GM21529 (cell line): Measurements from ENCODE around the gene CAND2.
A peak's percentile ranks its signal among the peaks of the same experiment; 100 is the strongest.

ENCODE experiments used
- ATAC-seq: cut with Tn5 transposase; IDR thresholded peaks from one replicate; pipeline ENCODE4 v1.9.1; 2021; ENCODE audit not compliant: unreplicated experiment

The CAND2 gene

DNA sequence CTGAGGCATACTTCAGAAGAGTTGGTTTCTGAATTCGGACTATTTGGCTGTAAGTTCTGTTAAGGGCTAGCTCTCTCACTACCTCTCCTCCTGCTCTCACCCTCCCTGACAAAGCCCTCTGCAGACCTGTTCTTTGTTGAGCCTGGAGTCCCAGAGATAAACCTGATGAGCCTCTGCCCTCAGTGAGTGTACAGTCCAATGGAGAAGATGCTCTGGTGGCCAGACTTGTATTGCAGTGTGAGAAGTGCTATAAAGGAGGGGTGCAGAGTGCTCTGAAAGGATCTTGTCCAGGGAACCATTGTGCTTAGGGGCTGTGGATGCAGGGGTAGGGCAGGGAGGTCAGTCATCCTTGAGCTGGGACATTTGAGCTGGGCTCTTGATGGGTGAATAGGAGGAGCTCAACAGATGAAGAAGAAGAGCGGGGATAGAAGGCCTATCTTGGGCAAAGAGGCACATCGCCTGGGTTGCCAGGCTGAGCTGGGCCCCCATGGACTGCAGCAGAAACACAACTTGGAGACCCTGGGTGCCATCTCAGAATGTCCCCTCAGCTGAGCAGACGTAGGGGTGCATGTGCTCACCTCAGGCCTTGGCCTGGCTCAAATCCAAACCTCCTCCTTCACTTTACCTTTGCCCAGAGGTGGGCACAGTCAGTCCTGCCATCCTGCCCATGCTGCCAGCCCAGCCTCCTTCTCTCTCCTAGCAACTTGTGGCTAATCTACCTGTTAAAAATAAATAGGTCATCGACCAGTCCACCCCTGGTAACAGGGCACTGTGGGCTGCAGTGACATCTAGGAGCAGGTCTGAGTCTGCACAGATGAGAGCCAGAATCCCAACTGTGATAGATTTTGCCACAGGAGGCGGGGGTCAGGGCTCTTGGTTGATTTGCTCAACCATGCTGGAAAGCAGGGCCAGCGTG is 3.3 kb downstream of the CAND2 start:
- no peak for ATAC-seq

DNA sequence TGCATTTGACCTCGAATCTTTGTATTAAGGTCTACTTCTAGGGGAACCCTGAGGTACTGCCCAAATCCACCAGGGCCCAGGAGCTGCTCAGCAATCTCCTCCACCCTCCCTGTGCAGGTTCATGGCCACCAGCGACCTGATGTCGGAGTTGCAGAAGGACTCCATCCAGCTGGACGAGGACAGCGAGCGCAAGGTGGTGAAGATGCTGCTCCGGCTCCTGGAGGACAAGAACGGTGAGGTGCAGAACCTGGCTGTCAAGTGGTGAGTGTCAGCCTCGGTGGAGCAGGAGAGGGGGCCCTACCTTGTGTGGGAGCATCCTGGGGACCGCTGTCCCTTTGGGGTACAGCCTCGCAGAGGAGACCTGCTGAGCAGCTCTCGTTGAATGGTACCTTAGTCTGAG is 6.9 kb downstream of the CAND2 start:
- no peak for ATAC-seq

DNA sequence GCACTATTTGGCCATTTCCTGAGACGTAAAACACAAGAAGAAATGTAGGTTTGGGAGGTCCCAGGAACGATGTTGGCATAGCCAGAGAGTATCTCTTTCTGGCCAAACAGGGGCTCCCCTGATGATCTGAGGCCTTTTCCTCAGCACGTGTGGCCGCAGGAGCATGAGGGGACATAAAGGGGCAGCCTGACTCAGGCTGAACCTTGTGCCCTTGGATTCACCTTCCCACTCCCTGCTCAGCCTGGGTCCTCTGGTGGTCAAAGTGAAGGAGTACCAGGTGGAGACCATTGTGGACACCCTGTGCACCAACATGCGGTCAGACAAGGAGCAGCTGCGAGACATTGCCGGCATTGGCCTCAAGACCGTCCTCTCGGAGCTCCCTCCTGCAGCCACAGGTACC is 10.6 kb downstream of the CAND2 start:
- ATAC-seq, result no peak

DNA sequence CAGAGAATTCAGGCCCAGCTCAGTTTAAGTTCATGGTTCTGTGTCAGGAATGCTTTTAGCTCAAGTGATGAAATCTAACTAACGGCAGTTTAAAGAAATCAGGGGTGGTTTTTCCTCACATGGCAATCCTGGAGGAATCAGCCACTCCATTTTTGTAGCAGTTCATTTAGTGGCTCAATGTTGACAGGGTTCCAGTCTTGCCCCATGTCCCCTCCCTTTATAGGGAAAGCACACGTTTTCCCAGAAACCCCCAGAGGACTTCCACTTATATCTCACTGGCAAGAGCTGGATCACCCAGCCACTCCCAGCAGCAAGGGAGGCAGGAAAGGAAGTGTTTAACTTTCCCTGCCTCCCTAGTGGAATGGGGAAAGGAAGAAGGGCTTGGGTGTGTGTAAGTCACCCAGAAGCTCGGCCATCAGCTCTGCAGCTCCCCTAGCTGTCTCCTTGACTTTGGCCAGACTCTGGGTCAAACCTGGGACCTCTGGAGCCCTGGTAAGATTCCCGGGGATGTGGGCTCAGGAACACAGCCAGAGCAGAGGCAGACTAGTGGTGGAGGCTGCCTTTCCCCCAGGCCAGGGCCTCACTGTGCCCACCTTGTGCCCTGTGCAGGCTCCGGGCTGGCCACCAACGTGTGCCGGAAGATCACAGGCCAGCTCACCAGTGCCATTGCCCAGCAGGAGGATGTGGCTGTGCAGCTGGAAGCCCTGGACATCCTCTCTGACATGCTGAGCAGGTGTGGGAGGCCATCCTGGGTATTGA is 11.3 kb downstream of the CAND2 start:
- no peak for ATAC-seq

DNA sequence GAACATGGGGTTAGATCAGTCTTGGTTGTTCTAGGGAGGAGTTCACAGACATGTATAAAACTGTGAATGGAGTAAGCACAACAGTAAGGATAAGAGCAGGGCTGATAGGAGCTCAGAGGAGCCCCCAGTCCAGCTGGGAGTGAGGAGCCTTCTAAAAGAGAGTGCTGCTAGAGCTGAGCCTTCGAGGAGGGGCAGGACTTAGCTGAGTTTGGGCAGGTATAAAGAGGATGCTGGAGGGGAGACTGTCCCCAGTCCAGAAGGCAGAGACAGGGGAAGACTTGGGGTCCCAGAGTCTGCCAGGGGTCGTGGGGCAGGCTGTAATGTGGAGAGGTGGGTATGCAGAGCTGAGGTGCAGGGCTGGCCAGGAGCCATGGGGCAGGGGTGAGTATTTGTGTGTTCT is 12.1 kb downstream of the CAND2 start:
- no peak for ATAC-seq

DNA sequence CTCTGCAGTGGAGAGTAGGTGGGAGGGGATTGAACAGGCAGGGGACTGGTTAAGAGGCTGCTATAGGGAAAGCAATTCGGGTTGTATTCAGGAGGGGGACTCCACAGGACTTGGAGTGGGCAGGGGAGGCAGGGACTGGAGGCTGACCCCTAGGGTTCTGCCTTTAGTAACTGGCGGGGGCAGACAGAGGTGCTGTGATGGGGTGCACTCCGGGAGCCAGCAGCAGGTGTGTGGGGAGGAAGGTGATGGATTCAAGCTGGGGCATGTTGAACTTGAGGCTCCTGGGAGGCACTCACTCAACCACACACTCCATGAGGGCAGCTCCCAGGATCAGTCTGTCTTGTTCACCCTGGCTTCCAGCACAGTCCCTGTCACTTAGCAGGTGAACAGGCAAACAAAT is 12.5 kb downstream of the CAND2 start:
- no peak for ATAC-seq

DNA sequence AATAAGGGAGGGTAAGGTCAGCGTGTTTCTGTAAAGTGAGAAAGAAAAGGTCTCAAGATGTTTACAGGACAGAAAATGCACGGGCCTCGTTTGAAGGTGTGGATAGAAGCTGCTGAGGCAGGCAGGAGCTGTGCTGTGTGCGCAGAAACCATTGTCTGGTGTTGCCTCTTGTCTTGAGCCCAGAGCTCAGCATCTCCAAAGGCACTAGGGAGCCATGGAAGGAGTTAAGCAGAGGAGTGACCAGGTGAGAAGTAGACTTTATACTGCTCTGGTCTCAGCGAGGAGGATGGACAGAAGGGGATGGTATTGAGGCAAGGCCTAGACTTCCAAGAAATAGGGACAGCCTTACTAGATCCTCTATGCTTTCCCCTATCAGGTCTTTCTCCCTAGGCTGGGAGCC is 13.0 kb downstream of the CAND2 start:
- ATAC-seq, result no peak

DNA sequence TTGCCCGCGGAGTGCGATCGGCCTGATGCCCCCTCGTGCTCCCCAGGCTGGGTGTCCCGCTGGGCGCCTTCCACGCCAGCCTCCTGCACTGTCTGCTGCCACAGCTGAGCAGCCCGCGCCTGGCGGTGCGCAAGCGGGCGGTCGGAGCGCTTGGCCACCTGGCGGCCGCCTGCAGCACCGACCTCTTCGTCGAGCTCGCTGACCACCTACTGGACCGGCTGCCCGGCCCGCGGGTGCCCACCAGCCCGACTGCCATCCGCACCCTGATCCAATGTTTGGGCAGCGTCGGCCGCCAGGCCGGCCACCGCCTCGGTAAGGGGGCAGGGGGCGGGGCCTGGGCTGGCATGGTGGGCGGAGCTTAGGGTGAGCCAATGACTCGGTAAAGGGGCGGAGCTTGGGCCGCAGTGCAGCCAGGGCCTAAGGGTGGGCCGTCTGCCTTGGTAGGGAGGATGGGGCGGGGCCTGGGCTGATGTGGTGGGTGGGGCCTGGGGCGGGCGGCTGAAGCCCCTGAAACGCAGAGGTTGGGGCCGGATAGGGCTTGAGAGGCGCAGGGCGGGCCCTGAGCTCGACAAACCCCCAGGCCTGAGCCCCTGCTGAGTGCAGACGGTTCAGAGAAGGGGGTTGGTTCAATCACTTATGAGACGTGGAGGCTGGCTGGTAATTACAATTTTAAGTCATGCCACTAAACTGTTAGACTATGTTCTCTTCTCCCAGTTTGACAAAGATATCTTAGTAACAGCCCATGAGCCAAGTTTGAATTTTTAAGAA is 13.7 kb downstream of the CAND2 start:
- peak; percentile 100 for ATAC-seq

DNA sequence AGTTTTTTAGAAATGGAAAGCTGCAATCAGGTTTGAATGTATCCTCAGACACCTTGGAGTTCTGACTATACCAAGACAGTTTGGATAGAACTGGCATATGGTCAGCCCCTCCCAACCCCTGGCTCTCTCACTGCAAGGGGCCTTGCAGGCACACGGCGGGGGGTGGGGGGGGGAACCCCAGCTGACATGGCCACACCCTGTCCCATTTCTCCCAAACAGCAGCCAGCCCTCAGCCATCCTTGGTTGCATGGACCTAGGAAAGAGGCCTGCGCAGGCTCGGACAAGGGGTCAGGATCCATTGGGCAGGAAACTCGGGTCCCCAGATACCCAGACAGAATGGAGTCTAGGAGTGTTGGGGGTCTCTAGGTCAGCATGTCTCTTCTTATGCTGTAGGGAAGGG is 14.5 kb downstream of the CAND2 start:
- ATAC-seq, result no peak

DNA sequence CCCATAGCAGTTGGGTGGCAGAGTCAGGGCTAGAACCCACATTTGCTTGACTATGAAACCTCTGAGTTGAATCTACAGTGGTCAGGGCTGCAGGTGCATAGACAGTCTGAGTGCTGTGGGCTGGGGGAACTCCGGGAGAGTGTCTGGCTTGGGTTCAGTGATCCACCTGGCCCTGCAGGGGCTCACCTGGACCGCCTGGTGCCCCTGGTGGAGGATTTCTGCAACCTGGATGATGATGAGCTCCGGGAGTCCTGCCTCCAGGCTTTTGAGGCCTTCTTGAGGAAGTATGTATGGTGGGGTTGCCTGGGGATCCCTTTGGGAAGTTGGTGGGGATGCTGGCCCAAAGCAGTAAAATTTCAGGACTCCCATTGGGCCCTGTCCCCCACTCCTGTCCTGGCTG is 16.3 kb downstream of the CAND2 start:
- ATAC-seq, result no peak

DNA sequence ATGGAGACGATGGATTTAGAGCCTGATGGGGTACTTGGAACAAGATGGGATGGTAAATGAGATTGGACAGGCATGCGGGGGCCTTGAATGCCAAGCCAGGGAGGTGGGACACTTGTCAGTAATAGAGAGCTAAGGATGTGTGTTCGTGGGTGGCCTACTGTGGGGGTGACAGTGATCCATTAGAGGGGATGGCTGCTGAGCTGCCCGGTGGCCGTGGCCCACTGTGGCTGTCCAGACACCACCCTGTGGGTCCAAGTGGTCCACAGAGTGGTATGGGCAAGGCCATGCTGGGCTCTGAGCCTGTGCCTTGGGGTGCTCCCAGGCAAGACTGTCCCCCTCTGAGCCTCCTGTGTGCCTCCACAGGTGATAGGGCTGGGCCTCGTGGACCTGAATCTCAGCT is 17.5 kb downstream of the CAND2 start:
- no peak for ATAC-seq

DNA sequence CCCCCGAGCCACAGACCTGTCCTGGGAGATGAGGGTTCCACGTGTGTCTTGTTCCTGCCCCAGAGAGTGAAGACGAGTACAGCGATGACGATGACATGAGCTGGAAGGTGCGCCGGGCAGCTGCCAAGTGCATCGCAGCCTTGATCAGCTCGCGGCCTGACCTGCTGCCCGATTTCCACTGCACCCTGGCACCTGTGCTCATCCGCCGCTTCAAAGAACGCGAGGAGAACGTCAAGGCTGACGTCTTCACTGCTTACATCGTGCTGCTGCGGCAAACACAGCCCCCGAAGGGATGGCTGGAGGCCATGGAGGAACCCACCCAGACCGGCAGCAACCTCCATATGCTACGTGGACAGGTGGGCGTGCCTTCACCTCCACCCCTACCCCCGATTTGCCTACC is 18.6 kb downstream of the CAND2 start:
- ATAC-seq, result no peak

DNA sequence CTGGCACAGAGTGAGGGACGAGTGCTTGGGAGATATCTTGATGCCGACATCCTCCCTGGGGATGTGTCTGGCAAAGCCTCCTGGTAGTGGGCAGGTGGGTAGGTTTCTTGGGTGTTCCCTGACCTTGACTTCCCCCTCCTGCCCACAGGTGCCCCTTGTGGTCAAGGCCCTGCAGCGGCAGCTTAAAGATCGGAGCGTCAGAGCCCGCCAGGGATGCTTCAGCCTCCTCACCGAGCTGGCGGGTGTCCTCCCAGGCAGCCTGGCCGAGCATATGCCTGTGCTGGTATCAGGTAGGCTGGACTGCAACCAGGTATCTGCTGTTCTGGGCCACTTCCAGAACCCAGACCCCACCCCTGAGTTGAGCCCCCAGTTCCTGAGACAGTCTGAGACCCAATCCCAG is 19.2 kb downstream of the CAND2 start:
- no peak for ATAC-seq

DNA sequence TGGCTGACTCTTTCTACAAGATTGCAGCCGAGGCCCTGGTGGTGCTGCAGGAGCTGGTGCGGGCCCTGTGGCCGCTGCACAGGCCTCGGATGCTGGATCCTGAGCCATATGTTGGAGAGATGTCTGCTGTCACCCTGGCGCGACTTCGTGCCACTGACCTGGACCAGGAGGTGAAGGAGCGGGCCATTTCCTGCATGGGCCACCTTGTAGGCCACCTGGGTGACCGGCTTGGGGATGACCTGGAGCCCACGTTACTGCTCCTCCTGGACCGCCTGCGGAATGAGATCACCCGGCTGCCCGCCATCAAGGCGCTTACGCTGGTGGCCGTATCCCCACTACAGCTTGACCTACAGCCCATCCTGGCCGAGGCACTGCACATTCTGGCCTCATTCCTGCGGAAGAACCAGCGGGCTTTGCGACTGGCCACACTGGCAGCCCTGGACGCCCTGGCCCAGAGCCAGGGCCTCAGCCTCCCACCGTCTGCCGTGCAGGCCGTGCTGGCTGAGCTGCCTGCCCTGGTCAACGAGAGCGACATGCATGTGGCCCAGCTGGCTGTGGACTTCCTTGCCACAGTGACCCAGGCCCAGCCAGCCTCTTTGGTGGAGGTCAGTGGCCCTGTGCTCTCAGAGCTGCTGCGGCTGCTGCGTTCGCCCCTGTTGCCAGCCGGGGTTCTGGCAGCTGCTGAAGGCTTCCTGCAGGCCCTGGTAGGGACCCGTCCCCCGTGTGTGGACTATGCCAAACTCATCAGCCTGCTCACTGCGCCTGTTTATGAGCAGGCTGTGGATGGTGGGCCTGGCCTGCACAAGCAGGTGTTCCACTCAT is 20.3 kb downstream of the CAND2 start:
- ATAC-seq, result no peak

DNA sequence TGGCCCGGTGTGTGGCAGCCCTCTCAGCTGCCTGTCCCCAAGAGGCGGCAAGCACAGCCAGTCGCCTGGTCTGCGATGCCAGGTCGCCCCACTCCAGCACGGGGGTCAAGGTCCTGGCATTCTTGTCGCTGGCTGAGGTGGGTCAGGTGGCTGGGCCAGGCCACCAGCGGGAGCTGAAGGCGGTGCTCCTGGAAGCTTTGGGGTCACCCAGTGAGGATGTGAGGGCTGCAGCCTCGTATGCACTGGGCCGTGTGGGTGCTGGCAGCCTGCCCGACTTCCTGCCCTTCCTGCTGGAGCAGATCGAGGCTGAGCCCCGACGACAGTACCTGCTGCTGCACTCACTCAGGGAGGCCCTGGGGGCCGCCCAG is 20.8 kb downstream of the CAND2 start:
- ATAC-seq, result no peak

DNA sequence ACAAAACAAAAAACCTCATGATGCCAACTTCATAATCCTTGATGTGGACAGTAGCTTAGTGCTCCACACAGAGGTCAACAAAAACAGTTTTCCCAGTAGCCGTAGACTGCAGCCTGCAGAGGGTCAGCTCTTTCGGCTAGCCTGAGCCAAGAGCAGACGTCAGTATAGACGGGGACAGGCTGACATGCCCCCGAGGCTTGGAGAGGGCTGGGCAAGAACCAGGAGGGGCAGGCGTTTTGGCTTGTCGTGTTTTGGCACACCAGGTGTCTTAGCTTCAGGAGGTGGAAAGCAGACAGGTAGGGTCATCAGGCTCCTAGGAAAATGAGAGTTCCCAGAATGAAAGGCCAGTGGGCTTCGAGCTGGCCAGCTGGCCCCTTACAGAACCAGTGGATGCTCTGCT is 21.8 kb downstream of the CAND2 start:
- ATAC-seq, result no peak

DNA sequence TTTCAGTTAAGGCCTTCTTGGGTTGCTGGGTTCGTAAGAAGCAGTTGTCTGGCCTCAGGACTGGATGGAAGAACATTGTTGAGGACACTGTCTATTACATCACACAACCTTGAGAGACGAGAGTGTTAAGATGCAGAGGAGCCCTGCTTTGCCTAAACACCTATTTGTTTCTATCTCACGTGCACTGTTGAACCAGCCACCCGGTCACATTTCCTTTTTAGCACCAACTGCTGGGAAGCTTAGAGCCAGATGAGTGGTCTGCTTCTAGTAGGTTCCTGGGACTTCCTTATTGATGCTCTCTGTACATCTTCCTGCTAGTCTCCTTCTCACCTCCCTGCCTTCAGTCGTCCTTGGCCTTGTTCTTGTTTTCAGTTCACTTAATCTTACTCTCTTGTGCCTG is 22.3 kb downstream of the CAND2 start:
- no peak for ATAC-seq

DNA sequence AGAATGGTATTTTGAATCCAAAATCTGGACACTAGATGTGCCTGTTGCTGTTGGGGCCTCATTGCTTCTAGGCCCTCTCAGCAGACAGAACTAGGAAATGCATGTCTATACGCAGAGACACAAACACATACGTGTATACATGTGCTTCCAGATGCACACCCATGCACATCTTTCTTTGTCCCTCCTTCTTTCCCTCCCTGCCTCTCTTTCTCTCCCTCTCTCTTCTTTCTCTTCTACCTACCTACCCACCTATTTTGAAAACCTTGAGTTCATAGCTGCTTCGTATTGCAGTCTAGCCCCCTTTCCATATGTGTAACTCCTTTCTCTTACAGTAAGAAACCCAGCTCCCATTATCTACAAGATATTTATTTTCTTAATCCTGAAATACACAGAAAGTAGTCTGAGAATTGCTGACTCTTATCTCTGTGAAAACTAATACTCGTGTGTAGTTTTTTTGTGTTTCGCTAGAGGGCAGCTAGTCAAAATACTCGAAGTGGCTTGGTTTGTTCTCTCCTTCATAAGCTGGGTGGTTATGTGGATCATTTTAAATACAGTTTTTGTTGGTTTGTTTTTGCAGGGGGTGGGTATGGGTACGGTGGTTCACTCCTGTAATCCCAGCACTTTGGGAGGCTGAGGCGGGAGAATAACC is 26.4 kb downstream of the CAND2 start:
- ATAC-seq, result no peak

DNA sequence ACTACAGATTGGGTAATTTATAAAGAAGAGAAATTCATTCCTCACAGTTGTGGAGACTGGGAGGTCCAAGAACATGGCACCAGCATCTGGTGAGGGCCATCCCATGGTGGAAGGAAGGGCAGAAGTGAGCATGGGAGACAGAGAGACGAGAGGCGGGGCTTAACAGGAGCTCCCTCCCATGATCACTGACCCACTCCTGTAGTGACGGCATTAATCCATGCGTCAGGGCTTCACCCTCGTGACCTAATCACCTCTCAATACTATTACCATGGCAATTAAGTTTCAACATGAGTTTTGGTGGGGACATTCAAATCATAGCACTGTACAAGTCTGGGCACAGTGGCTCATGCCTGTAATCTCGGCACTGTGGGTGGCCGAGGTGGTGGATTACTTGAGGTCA is 27.8 kb downstream of the CAND2 start:
- no peak for ATAC-seq

DNA sequence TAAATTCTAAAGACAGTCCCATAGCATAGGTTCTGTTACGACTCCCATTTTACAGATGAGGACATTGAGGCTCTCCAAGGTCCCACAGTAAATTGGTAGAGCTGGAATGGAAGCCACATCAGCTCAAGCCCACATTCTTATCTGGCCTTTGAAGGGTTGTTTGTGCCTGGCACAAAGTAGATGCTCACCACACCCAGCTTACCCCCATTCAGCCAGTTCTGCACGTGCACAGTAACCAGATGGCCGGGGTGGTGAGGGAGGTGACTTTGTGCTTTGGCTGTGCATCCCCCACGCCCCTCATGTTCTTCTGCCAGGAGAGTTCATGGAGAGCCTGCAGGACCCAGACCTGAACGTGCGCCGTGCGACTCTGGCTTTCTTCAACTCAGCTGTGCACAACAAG is 28.7 kb downstream of the CAND2 start:
- no peak for ATAC-seq
